ENCODE measurements around the gene MICAL3.

The MICAL3 gene

GRCh38 chr22:17963015-17963414, 61.3 kb downstream of the MICAL3 start:
- H3K36me3 ChIP-seq (ENCODE audit: control insufficient read depth, insufficient read depth, low read length), result no peaks in the 10 kb centered on the region
- WGBS (ENCODE audit: insufficient coverage, insufficient read length), result no CpG with 5 or more reads among the region's 8 CpGs
- H3K4me1 ChIP-seq (ENCODE audit: control insufficient read depth, insufficient read depth, low read length), result peaks cover 3% of the 10 kb centered on the region; the same call in 1 of the 2 replicates
- no peak overlapping the region for H3K4me3 ChIP-seq (ENCODE audit: low read length)
- no peaks in the 10 kb centered on the region for H3K27me3 ChIP-seq (ENCODE audit: control insufficient read depth, insufficient read depth, low read length)
- H3K27ac ChIP-seq (ENCODE audit: low read length), result no peak overlapping the region
- no peaks in the 10 kb centered on the region for H3K9me3 ChIP-seq (ENCODE audit: control insufficient read depth, insufficient read depth, low read length)
- no peak for DNase-seq (ENCODE audit: low read depth, low spot score)

- H3K27me3 ChIP-seq (ENCODE audit: control insufficient read depth, insufficient read depth, low read length), result no peaks in the 10 kb centered on the region
- H3K4me3 ChIP-seq (ENCODE audit: low read length), result no peak overlapping the region
- H3K36me3 ChIP-seq (ENCODE audit: control insufficient read depth, insufficient read depth, low read length), result no peaks in the 10 kb centered on the region
- H3K9me3 ChIP-seq (ENCODE audit: control insufficient read depth, insufficient read depth, low read length), result no peaks in the 10 kb centered on the region
- no peak overlapping the region for H3K27ac ChIP-seq (ENCODE audit: low read length)
- DNase-seq (ENCODE audit: low read depth, low spot score), result no peak
- WGBS (ENCODE audit: insufficient coverage, insufficient read length), result no CpG with 5 or more reads among the region's 13 CpGs
- peaks cover 3% of the 10 kb centered on the region; the same call in 1 of the 2 replicates for H3K4me1 ChIP-seq (ENCODE audit: control insufficient read depth, insufficient read depth, low read length)
These were observed 62.2 kb downstream of the MICAL3 start for GRCh38 chr22:17962168-17962567.

GRCh38 chr22:17961446-17961729, 63.0 kb downstream of the MICAL3 start:
- Histone ChIP-seq H3K27me3 (ENCODE audit: control insufficient read depth, insufficient read depth, low read length) (no peaks in the 10 kb centered on the region), H3K36me3 (ENCODE audit: control insufficient read depth, insufficient read depth, low read length) (no peaks in the 10 kb centered on the region), H3K9me3 (ENCODE audit: control insufficient read depth, insufficient read depth, low read length) (no peaks in the 10 kb centered on the region), H3K4me3 (ENCODE audit: low read length) (no peak overlapping the region), H3K27ac (ENCODE audit: low read length) (no peak overlapping the region), H3K4me1 (ENCODE audit: control insufficient read depth, insufficient read depth, low read length) (peaks cover 3% of the 10 kb centered on the region; the same call in 1 of the 2 replicates)
- WGBS (ENCODE audit: insufficient coverage, insufficient read length), result no CpG with 5 or more reads among the region's 1 CpG
- DNase-seq (ENCODE audit: low read depth, low spot score), result no peak

- no CpG with 5 or more reads among the region's 19 CpGs for WGBS (ENCODE audit: insufficient coverage, insufficient read length)
- no peak overlapping the region for H3K27ac ChIP-seq (ENCODE audit: low read length)
- H3K4me3 ChIP-seq (ENCODE audit: low read length), result no peak overlapping the region
- H3K27me3 ChIP-seq (ENCODE audit: control insufficient read depth, insufficient read depth, low read length), result no peaks in the 10 kb centered on the region
- DNase-seq (ENCODE audit: low read depth, low spot score), result no peak
- no peaks in the 10 kb centered on the region for H3K9me3 ChIP-seq (ENCODE audit: control insufficient read depth, insufficient read depth, low read length)
- no peaks in the 10 kb centered on the region for H3K36me3 ChIP-seq (ENCODE audit: control insufficient read depth, insufficient read depth, low read length)
- H3K4me1 ChIP-seq (ENCODE audit: control insufficient read depth, insufficient read depth, low read length), result peaks cover 3% of the 10 kb centered on the region; the same call in 1 of the 2 replicates
These were observed 63.5 kb downstream of the MICAL3 start for GRCh38 chr22:17960695-17961445.

GRCh38 chr22:17960011-17960410, 64.3 kb downstream of the MICAL3 start:
- H3K4me3 ChIP-seq (ENCODE audit: low read length), result no peak overlapping the region
- H3K27ac ChIP-seq (ENCODE audit: low read length), result no peak overlapping the region
- DNase-seq (ENCODE audit: low read depth, low spot score), result no peak
- no CpG with 5 or more reads among the region's 8 CpGs for WGBS (ENCODE audit: insufficient coverage, insufficient read length)
- no peaks in the 10 kb centered on the region for H3K27me3 ChIP-seq (ENCODE audit: control insufficient read depth, insufficient read depth, low read length)
- H3K9me3 ChIP-seq (ENCODE audit: control insufficient read depth, insufficient read depth, low read length), result no peaks in the 10 kb centered on the region
- peaks cover 3% of the 10 kb centered on the region; the same call in 1 of the 2 replicates for H3K4me1 ChIP-seq (ENCODE audit: control insufficient read depth, insufficient read depth, low read length)
- no peaks in the 10 kb centered on the region for H3K36me3 ChIP-seq (ENCODE audit: control insufficient read depth, insufficient read depth, low read length)

GRCh38 chr22:17958166-17958565, 66.2 kb downstream of the MICAL3 start:
- Histone ChIP-seq H3K9me3 (ENCODE audit: control insufficient read depth, insufficient read depth, low read length) (no peaks in the 10 kb centered on the region), H3K4me3 (ENCODE audit: low read length) (no peak overlapping the region), H3K4me1 (ENCODE audit: control insufficient read depth, insufficient read depth, low read length) (no peaks in the 10 kb centered on the region; the same call in 1 of the 2 replicates), H3K27ac (ENCODE audit: low read length) (no peak overlapping the region), H3K36me3 (ENCODE audit: control insufficient read depth, insufficient read depth, low read length) (no peaks in the 10 kb centered on the region), H3K27me3 (ENCODE audit: control insufficient read depth, insufficient read depth, low read length) (no peaks in the 10 kb centered on the region)
- WGBS (ENCODE audit: insufficient coverage, insufficient read length), result no CpG with 5 or more reads among the region's 7 CpGs
- no peak for DNase-seq (ENCODE audit: low read depth, low spot score)

GRCh38 chr22:17957693-17958092, 66.7 kb downstream of the MICAL3 start:
- Histone ChIP-seq H3K36me3 (ENCODE audit: control insufficient read depth, insufficient read depth, low read length) (no peaks in the 10 kb centered on the region), H3K27ac (ENCODE audit: low read length) (no peak overlapping the region), H3K27me3 (ENCODE audit: control insufficient read depth, insufficient read depth, low read length) (no peaks in the 10 kb centered on the region), H3K4me3 (ENCODE audit: low read length) (no peak overlapping the region), H3K9me3 (ENCODE audit: control insufficient read depth, insufficient read depth, low read length) (no peaks in the 10 kb centered on the region), H3K4me1 (ENCODE audit: control insufficient read depth, insufficient read depth, low read length) (no peaks in the 10 kb centered on the region; the same call in 1 of the 2 replicates)
- WGBS (ENCODE audit: insufficient coverage, insufficient read length), result no CpG with 5 or more reads among the region's 6 CpGs
- no peak for DNase-seq (ENCODE audit: low read depth, low spot score)

GRCh38 chr22:17957204-17957603, 67.2 kb downstream of the MICAL3 start:
- H3K4me3 ChIP-seq (ENCODE audit: low read length), result no peak overlapping the region
- H3K9me3 ChIP-seq (ENCODE audit: control insufficient read depth, insufficient read depth, low read length), result no peaks in the 10 kb centered on the region
- no peaks in the 10 kb centered on the region for H3K36me3 ChIP-seq (ENCODE audit: control insufficient read depth, insufficient read depth, low read length)
- no peak for DNase-seq (ENCODE audit: low read depth, low spot score)
- H3K27ac ChIP-seq (ENCODE audit: low read length), result no peak overlapping the region
- no CpG with 5 or more reads among the region's 7 CpGs for WGBS (ENCODE audit: insufficient coverage, insufficient read length)
- no peaks in the 10 kb centered on the region; the same call in 1 of the 2 replicates for H3K4me1 ChIP-seq (ENCODE audit: control insufficient read depth, insufficient read depth, low read length)
- no peaks in the 10 kb centered on the region for H3K27me3 ChIP-seq (ENCODE audit: control insufficient read depth, insufficient read depth, low read length)

- H3K27ac ChIP-seq (ENCODE audit: low read length), result no peak overlapping the region
- no peaks in the 10 kb centered on the region for H3K4me1 ChIP-seq (ENCODE audit: control insufficient read depth, insufficient read depth, low read length)
- no CpG with 5 or more reads among the region's 9 CpGs for WGBS (ENCODE audit: insufficient coverage, insufficient read length)
These were observed 67.7 kb downstream of the MICAL3 start for GRCh38 chr22:17956630-17957029.

GRCh38 chr22:17955590-17956379, 68.6 kb downstream of the MICAL3 start:
- Histone ChIP-seq H3K4me1 (ENCODE audit: control insufficient read depth, insufficient read depth, low read length) (no peaks in the 10 kb centered on the region), H3K9me3 (ENCODE audit: control insufficient read depth, insufficient read depth, low read length) (no peaks in the 10 kb centered on the region), H3K4me3 (ENCODE audit: low read length) (no peak overlapping the region), H3K27ac (ENCODE audit: low read length) (no peak overlapping the region), H3K36me3 (ENCODE audit: control insufficient read depth, insufficient read depth, low read length) (no peaks in the 10 kb centered on the region), H3K27me3 (ENCODE audit: control insufficient read depth, insufficient read depth, low read length) (no peaks in the 10 kb centered on the region)
- whole genome bisulfite sequencing (ENCODE audit: insufficient coverage, insufficient read length), result 100% methylated on average over 1 of the region's 8 CpGs
- no peak for DNase-seq (ENCODE audit: low read depth, low spot score)

More at GRCh38 chr22:17956630-17957029, 67.7 kb downstream of the MICAL3 start:
- no peak for DNase-seq (ENCODE audit: low read depth, low spot score)
- H3K27me3 ChIP-seq (ENCODE audit: control insufficient read depth, insufficient read depth, low read length), result no peaks in the 10 kb centered on the region
- no peaks in the 10 kb centered on the region for H3K9me3 ChIP-seq (ENCODE audit: control insufficient read depth, insufficient read depth, low read length)
- H3K4me3 ChIP-seq (ENCODE audit: low read length), result no peak overlapping the region
- no peaks in the 10 kb centered on the region for H3K36me3 ChIP-seq (ENCODE audit: control insufficient read depth, insufficient read depth, low read length)

All from iPS DF 6.9 (cell line).